ENCODE data around the gene SUSD2. TPM values are rescaled to one million over a fixed set of nuclear protein-coding genes. Genes with fewer than 3 reads are reported as not detected.

The SUSD2 gene
- total and polyA plus RNA-seq, 4 donors: 0.14 to 2.5 (median 0.52) TPM

GRCh38 chr22:24186892-24187670 lies 5.8 kb downstream of the SUSD2 start:
- Histone ChIP-seq H3K9ac (ENCODE audit: low read depth in 1 of 2, low read length in 2 of 2) (no peak overlapping the region), H3K4me1 (ENCODE audit: control insufficient read depth in 4 of 4, insufficient read depth in 4 of 4, low read length in 3 of 4) (no peaks in the 10 kb centered on the region), H3K36me3 (ENCODE audit: control insufficient read depth in 4 of 4, insufficient read depth in 3 of 4, low read depth in 1 of 4, low read length in 3 of 4) (no peaks in the 10 kb centered on the region), H3K27ac (ENCODE audit: low read depth in 1 of 2, low read length in 2 of 2) (no peak overlapping the region), H3K27me3 (ENCODE audit: control insufficient read depth in 4 of 4, insufficient read depth in 4 of 4, low read length in 3 of 4) (no peaks in the 10 kb centered on the region), H3K4me3 (ENCODE audit: low read depth in 1 of 3, low read length in 3 of 3) (no peak overlapping the region), H3K9me3 (ENCODE audit: control insufficient read depth in 4 of 4, low read length in 3 of 4) (no peaks in the 10 kb centered on the region)
- no peak for DNase-seq (ENCODE audit: low spot score)
- TF ChIP-seq JUND (IDR thresholded peaks at IDR 0.05) (no peak), FOXA2 (IDR thresholded peaks at IDR 0.05) (no peak)
- WGBS: 89% methylated on average over 34 of the region's 34 CpGs

GRCh38 chr22:24187731-24188644 lies 6.7 kb downstream of the SUSD2 start:
- H3K4me1 ChIP-seq (ENCODE audit: control insufficient read depth in 4 of 4, insufficient read depth in 4 of 4, low read length in 3 of 4): no peaks in the 10 kb centered on the region
- no peaks in the 10 kb centered on the region for H3K36me3 ChIP-seq (ENCODE audit: control insufficient read depth in 4 of 4, insufficient read depth in 3 of 4, low read depth in 1 of 4, low read length in 3 of 4)
- no peak overlapping the region for H3K4me3 ChIP-seq (ENCODE audit: low read depth in 1 of 3, low read length in 3 of 3)
- DNase-seq (ENCODE audit: low spot score): no peak
- no peak overlapping the region for H3K9ac ChIP-seq (ENCODE audit: low read depth in 1 of 2, low read length in 2 of 2)
- no peak overlapping the region for H3K27ac ChIP-seq (ENCODE audit: low read depth in 1 of 2, low read length in 2 of 2)
- TF ChIP-seq JUND (IDR thresholded peaks at IDR 0.05) (no peak), HNF4A (conservative IDR thresholded peaks at IDR 0.05) (no peak), EGR1 (IDR thresholded peaks at IDR 0.05; ENCODE audit: low read depth in 2 of 2) (no peak), HNF4G (IDR thresholded peaks at IDR 0.05) (no peak), FOXA1 (IDR thresholded peaks at IDR 0.05) (no peak), ZBTB33 (IDR thresholded peaks at IDR 0.05) (no peak), GABPA (IDR thresholded peaks at IDR 0.05 in 1 of 2, conservative IDR thresholded peaks at IDR 0.05 in 1 of 2) (no peak), RXRA (IDR thresholded peaks at IDR 0.05) (no peak), RAD21 (IDR thresholded peaks at IDR 0.05) (no peak), ATF3 (IDR thresholded peaks at IDR 0.05) (no peak), FOXA2 (IDR thresholded peaks at IDR 0.05) (no peak)
- TF ChIP-seq, protein P1, sequence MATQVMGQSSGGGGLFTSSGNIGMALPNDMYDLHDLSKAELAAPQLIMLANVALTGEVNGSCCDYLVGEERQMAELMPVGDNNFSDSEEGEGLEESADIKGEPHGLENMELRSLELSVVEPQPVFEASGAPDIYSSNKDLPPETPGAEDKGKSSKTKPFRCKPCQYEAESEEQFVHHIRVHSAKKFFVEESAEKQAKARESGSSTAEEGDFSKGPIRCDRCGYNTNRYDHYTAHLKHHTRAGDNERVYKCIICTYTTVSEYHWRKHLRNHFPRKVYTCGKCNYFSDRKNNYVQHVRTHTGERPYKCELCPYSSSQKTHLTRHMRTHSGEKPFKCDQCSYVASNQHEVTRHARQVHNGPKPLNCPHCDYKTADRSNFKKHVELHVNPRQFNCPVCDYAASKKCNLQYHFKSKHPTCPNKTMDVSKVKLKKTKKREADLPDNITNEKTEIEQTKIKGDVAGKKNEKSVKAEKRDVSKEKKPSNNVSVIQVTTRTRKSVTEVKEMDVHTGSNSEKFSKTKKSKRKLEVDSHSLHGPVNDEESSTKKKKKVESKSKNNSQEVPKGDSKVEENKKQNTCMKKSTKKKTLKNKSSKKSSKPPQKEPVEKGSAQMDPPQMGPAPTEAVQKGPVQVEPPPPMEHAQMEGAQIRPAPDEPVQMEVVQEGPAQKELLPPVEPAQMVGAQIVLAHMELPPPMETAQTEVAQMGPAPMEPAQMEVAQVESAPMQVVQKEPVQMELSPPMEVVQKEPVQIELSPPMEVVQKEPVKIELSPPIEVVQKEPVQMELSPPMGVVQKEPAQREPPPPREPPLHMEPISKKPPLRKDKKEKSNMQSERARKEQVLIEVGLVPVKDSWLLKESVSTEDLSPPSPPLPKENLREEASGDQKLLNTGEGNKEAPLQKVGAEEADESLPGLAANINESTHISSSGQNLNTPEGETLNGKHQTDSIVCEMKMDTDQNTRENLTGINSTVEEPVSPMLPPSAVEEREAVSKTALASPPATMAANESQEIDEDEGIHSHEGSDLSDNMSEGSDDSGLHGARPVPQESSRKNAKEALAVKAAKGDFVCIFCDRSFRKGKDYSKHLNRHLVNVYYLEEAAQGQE (IDR thresholded peaks at IDR 0.05): no peak
- TF ChIP-seq, protein P2, sequence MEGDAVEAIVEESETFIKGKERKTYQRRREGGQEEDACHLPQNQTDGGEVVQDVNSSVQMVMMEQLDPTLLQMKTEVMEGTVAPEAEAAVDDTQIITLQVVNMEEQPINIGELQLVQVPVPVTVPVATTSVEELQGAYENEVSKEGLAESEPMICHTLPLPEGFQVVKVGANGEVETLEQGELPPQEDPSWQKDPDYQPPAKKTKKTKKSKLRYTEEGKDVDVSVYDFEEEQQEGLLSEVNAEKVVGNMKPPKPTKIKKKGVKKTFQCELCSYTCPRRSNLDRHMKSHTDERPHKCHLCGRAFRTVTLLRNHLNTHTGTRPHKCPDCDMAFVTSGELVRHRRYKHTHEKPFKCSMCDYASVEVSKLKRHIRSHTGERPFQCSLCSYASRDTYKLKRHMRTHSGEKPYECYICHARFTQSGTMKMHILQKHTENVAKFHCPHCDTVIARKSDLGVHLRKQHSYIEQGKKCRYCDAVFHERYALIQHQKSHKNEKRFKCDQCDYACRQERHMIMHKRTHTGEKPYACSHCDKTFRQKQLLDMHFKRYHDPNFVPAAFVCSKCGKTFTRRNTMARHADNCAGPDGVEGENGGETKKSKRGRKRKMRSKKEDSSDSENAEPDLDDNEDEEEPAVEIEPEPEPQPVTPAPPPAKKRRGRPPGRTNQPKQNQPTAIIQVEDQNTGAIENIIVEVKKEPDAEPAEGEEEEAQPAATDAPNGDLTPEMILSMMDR (IDR thresholded peaks at IDR 0.05; ENCODE audit: low read depth, low read length, missing input control): no peak
- H3K9me3 ChIP-seq (ENCODE audit: control insufficient read depth in 4 of 4, low read length in 3 of 4): no peaks in the 10 kb centered on the region
- H3K27me3 ChIP-seq (ENCODE audit: control insufficient read depth in 4 of 4, insufficient read depth in 4 of 4, low read length in 3 of 4): no peaks in the 10 kb centered on the region
- WGBS: 91% methylated on average over 37 of the region's 37 CpGs
